PFSK-1 (cell line): ENCODE measurements around the gene LINGO4.

Source experiments
- FOXP2 ChIP-seq: optimal IDR thresholded peaks from 2 replicates; pipeline ENCODE3; 2011; ENCODE audit warnings: borderline replicate concordance, control low read depth, inconsistent platforms; ENCODE audit not compliant: insufficient read depth; ENCODE audit errors: extremely low read length, extremely low read depth
- POLR2AphosphoS5 ChIP-seq: IDR thresholded peaks from 2 replicates; pipeline ENCODE4 v1.6.1; 2012; ENCODE audit warnings: low read depth, mild to moderate bottlenecking, control low read depth, low read length, moderate library complexity
- SIN3A ChIP-seq: IDR thresholded peaks from 2 replicates; pipeline ENCODE4 v1.6.1; 2012; ENCODE audit warnings: mild to moderate bottlenecking, low read length, moderate library complexity, borderline replicate concordance; ENCODE audit not compliant: insufficient read depth
- TAF1 ChIP-seq: IDR thresholded peaks from 2 replicates; pipeline ENCODE4 v1.6.1; 2012; ENCODE audit warnings: low read length, control low read depth, borderline replicate concordance; ENCODE audit not compliant: insufficient read depth
- TF ChIP-seq, protein P1 (sequence below), 2 experiments: IDR thresholded peaks; 2 replicates each; pipeline versions ENCODE4 v1.6.1 to v1.8.0; 2011 to 2012; ENCODE audit warnings: low read depth in 2 of 2, low read length in 2 of 2, control low read depth in 1 of 2, inconsistent platforms in 1 of 2, mild to moderate bottlenecking in 1 of 2, moderate library complexity in 1 of 2; ENCODE audit not compliant: insufficient read depth in 1 of 2

LINGO4 gene

DNA sequence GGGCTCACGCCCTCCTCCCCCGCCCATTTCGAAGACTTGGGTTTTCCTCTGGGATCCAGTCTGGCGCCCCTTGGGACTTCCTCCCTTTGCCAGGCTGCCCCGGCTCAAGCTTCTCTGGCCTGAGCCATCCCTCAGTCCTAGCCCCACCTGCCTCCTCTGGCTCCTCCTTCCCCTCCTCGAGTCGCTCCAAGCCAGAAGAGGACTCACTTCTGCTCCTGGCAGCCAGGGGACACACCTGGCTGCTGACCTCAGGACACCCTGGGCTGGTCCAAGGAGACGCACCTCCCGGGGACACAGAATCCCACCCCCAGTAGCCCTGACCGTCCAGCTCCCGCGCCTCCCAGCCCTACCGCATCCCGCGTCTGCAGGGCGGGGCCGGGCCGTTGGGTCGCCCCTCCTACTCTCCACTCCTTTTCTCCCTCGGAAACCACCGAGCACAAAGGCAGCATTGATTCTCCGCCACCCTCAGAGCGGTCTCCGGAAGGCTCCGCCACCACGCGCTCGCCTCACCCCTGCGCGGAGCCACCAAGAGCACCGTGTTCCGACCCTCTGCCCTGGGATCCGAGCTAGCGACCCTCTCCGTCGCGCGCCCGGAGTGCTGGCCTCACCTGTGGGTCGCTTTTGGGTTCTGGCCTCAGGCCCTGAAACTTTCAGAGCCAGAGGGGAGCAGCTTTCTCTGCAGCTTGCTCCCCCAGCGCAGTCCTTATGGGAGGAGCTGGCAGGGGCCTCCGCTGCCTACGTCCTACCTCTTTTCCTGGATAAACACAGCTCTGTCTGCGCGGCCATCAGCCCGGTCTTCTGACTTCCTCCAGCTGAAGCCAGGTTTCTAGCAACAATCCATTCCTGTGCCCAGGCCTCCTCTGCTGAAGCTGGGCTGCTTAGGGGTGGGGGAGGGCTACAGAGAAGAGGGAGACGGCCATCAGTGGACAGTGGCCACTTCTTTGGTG is 34.5 kb upstream of the LINGO4 start, which contains the start of gene C2CD4D:
C2CD4D (minus strand) TSS at position 364 of the 947 bp plus-strand sequence. CDS start 831 bp downstream, outside the sequence.
- TF ChIP-seq, protein P1, sequence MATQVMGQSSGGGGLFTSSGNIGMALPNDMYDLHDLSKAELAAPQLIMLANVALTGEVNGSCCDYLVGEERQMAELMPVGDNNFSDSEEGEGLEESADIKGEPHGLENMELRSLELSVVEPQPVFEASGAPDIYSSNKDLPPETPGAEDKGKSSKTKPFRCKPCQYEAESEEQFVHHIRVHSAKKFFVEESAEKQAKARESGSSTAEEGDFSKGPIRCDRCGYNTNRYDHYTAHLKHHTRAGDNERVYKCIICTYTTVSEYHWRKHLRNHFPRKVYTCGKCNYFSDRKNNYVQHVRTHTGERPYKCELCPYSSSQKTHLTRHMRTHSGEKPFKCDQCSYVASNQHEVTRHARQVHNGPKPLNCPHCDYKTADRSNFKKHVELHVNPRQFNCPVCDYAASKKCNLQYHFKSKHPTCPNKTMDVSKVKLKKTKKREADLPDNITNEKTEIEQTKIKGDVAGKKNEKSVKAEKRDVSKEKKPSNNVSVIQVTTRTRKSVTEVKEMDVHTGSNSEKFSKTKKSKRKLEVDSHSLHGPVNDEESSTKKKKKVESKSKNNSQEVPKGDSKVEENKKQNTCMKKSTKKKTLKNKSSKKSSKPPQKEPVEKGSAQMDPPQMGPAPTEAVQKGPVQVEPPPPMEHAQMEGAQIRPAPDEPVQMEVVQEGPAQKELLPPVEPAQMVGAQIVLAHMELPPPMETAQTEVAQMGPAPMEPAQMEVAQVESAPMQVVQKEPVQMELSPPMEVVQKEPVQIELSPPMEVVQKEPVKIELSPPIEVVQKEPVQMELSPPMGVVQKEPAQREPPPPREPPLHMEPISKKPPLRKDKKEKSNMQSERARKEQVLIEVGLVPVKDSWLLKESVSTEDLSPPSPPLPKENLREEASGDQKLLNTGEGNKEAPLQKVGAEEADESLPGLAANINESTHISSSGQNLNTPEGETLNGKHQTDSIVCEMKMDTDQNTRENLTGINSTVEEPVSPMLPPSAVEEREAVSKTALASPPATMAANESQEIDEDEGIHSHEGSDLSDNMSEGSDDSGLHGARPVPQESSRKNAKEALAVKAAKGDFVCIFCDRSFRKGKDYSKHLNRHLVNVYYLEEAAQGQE (IDR thresholded peaks at IDR 0.05; ENCODE audit: insufficient read depth in 1 of 2, low read depth in 2 of 2, low read length in 2 of 2) = no peak
- no peak for TF ChIP-seq TAF1
- no peak for TF ChIP-seq POLR2AphosphoS5
- TF ChIP-seq SIN3A = no peak
- TF ChIP-seq FOXP2 = no peak

DNA sequence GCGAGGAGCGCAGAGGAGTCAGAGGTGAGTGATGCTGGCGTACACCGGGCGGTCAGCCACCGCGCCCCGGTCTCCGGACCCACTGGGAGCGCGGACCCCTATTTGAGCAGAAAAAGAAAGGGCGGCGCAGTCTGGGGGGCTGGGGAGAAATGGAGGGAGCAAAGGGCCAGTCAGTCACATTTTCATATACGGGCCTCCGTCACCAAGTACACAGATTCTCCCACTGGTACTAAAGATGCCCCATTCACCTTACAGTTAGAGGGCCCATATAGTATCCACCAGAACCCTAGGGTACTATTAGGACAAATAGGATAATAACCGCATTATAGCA is 33.8 kb upstream of the LINGO4 start:
- TF ChIP-seq SIN3A = no peak
- no peak for TF ChIP-seq TAF1
- TF ChIP-seq, protein P1 (IDR thresholded peaks at IDR 0.05; ENCODE audit: insufficient read depth in 1 of 2, low read depth in 2 of 2, low read length in 2 of 2) = no peak
- TF ChIP-seq POLR2AphosphoS5 = no peak
- no peak for TF ChIP-seq FOXP2

DNA sequence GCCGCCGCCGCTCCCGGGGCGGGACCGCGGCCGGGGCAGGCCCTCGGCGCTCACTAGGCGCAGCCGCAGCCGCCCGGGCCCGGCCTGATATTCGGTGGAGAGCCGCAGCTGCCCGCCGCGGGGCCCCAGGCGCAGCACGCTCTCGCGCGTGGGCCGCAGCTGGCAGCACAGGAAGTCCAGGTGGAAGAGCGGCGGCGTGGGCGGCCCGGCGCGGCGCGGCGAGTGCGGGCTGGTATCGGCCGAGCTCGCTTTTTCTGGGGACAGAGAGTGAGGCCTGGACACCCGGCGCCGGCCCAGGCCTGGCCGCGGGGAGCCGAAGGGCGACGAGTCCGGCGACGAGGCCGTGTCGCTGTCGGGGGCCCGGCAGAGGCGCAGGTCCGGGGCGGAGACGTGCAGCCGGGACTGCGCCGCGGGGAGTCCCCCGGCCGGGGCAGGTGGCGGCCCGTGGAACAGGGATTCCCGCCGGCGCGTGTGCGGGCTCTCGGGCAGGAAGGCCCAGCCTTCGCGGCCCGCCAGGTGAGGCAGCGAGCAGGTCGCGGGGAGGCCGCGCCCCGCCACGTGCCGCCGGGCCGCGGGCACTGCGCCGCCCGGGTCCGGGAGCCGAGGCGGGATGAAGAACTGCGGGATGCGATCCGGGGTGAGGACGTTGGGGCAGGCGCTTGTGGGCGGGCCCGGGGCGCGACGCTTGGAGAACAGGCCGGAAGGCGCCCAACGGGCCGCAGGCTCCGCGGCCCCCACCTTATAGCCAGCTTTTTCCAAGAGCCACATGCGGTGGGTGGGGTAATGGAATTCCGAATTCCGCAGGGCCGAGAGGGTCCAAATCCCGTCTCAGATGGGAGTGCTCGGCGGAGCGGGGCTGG is 33.2 kb upstream of the LINGO4 start:
- no peak for TF ChIP-seq SIN3A
- TF ChIP-seq TAF1 = no peak
- no peak for TF ChIP-seq FOXP2
- TF ChIP-seq POLR2AphosphoS5 = no peak
- TF ChIP-seq, protein P1 (IDR thresholded peaks at IDR 0.05; ENCODE audit: insufficient read depth in 1 of 2, low read depth in 2 of 2, low read length in 2 of 2) = no peak

DNA sequence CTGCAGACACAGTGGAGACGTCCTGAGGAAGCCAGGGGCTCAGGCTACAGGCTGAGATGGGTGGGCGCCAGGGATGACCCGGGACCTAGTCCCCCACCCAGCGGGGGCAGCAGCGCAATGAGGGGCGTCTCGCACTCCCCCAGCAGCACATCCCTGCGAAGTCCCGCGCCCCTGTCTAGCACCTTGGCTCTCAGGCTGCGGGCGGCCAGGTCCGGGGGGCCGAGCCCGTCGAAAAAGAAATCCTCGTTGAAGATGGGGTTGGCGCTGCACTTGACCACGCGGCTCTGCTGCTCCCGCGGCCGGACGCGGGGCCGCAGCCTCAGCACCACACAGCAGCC is 32.6 kb upstream of the LINGO4 start:
- TF ChIP-seq, protein P1 (IDR thresholded peaks at IDR 0.05; ENCODE audit: insufficient read depth in 1 of 2, low read depth in 2 of 2, low read length in 2 of 2) = no peak
- no peak for TF ChIP-seq TAF1
- no peak for TF ChIP-seq FOXP2
- TF ChIP-seq SIN3A = no peak
- no peak for TF ChIP-seq POLR2AphosphoS5
